Keratinocyte (primary cell): ENCODE data around the gene HERC5. TPM values are rescaled to one million over a fixed set of nuclear protein-coding genes. Genes with fewer than 3 reads are reported as not detected.

Experiments used
- DNase-seq: peaks from one replicate; pipeline ENCODE4 v3.0.0-alpha.2; 2011; ENCODE audit warnings: low read depth, missing footprints, low spot score
- FAIRE-seq: peaks from 2 replicates; lab custom pipeline; 2011; peaks lifted over from hg19 to GRCh38; lab: Jason Lieb, UNC
- H2AFZ ChIP-seq: 2 replicates; pipeline ENCODE4 v1.6.0; 2012; ENCODE audit warnings: low read length, control low read depth, inconsistent platforms; ENCODE audit not compliant: control insufficient read depth
- H3K27ac ChIP-seq: 2 replicates; pipeline ENCODE4 v1.5.1; 2011; ENCODE audit warnings: low read length; ENCODE audit not compliant: control insufficient read depth, insufficient read depth
- H3K27me3 ChIP-seq: 3 replicates; pipeline ENCODE4 v1.6.0; 2011; ENCODE audit warnings: low read length; ENCODE audit not compliant: control insufficient read depth, insufficient read depth; ENCODE audit errors: extremely low read depth
- H3K36me3 ChIP-seq, 2 experiments: 2 replicates in 1 of 2; 3 replicates in 1 of 2; pipeline ENCODE4 v1.5.1; 2011; ENCODE audit warnings: low read length in 2 of 2, mild to moderate bottlenecking in 1 of 2; ENCODE audit not compliant: control insufficient read depth in 2 of 2, insufficient read depth in 2 of 2; ENCODE audit errors: extremely low read depth in 1 of 2
- H3K4me1 ChIP-seq: 3 replicates; pipeline ENCODE4 v1.5.1; 2011; ENCODE audit warnings: low read length; ENCODE audit not compliant: control insufficient read depth, insufficient read depth; ENCODE audit errors: extremely low read depth
- H3K4me2 ChIP-seq: 3 replicates; pipeline ENCODE4 v1.6.0; 2011; ENCODE audit warnings: low read depth, low read length; ENCODE audit not compliant: control insufficient read depth, insufficient read depth; ENCODE audit errors: extremely low read depth
- H3K4me3 ChIP-seq, 3 experiments: fragments of 200-600 bp in 1 of 3; sonication (generic) in 1 of 3; 2 replicates in 2 of 3; 3 replicates in 1 of 3; pipeline ENCODE4 v1.5.1; 2011 to 2016; ENCODE audit warnings: low read length in 3 of 3, mild to moderate bottlenecking in 3 of 3, control low read depth in 2 of 3, inconsistent platforms in 1 of 3, low read depth in 1 of 3, mixed read lengths in 1 of 3, mixed run types in 1 of 3, moderate library complexity in 1 of 3; ENCODE audit not compliant: control insufficient read depth in 2 of 3, insufficient read depth in 2 of 3; ENCODE audit errors: extremely low read depth in 1 of 3
- H3K79me2 ChIP-seq: 2 replicates; pipeline ENCODE4 v1.6.0; 2012; ENCODE audit warnings: low read length; ENCODE audit not compliant: control insufficient read depth, insufficient read depth
- H3K9ac ChIP-seq: 3 replicates; pipeline ENCODE4 v1.6.0; 2011; ENCODE audit warnings: low read length; ENCODE audit not compliant: control insufficient read depth, insufficient read depth; ENCODE audit errors: extremely low read depth
- H3K9me1 ChIP-seq: 3 replicates; pipeline ENCODE4 v1.6.0; 2011; ENCODE audit warnings: low read length; ENCODE audit not compliant: control insufficient read depth, insufficient read depth; ENCODE audit errors: extremely low read depth
- H3K9me3 ChIP-seq: 2 replicates; pipeline ENCODE4 v1.5.1; 2012; ENCODE audit warnings: low read depth, low read length; ENCODE audit not compliant: control insufficient read depth
- H4K20me1 ChIP-seq: 3 replicates; pipeline ENCODE4 v1.6.0; 2011; ENCODE audit warnings: low read length; ENCODE audit not compliant: control insufficient read depth, insufficient read depth; ENCODE audit errors: extremely low read depth
- CTCF ChIP-seq, 3 experiments: IDR thresholded peaks in 1 of 3; conservative IDR thresholded peaks in 1 of 3; optimal IDR thresholded peaks in 1 of 3; 2 replicates in 2 of 3; 3 replicates in 1 of 3; pipeline versions ENCODE3 to v1.5.1; 2011; ENCODE audit warnings: low read length in 3 of 3, mild to moderate bottlenecking in 3 of 3, moderate library complexity in 2 of 3, control low read depth in 1 of 3, inconsistent platforms in 1 of 3; ENCODE audit not compliant: insufficient read depth in 2 of 3; ENCODE audit errors: extremely low read depth in 1 of 3
- EZH2 ChIP-seq: IDR thresholded peaks from one replicate; pipeline ENCODE4 v1.6.1; 2012; ENCODE audit warnings: inconsistent platforms, mild to moderate bottlenecking, low read length, moderate library complexity
- dilution Hi-C: fragments of 300-500 bp; cut with MboI; formaldehyde crosslinking; loops from one replicate; pipeline ENCODE4 v1.7.0; 2020; ENCODE audit warnings: low sequenced_read_pairs; ENCODE audit not compliant: extremely low pct_ligation_motif_present
- polyA plus RNA-seq, 5 experiments: library from polyadenylated mRNA; depleted of rRNA in 3 of 5; stranded (reverse) in 3 of 5; stranded (forward) in 1 of 5; unstranded in 1 of 5; fragments of >200 nt; gene quantifications; 1 replicate in 1 of 5; 2 replicates in 3 of 5; 3 replicates in 1 of 5; pipeline versions ENCODE4 v1.2.1 to v1.2.3, GENCODE V29; 2011 to 2012; ENCODE audit warnings: missing spikeins in 2 of 5, low read depth in 1 of 5, low replicate concordance in 1 of 5

HERC5 gene
- polyA plus RNA-seq, 1 donor (not counting 4 experiments of a cell fraction or from before 2014, with no cell fraction given): 3.4 TPM

GRCh38 chr4:88457307-88458103, 586 bp downstream of the HERC5 start:
- no peak for DNase-seq
- dilution Hi-C loops: no loop called here
- Histone ChIP-seq H3K36me3 (no peaks in the 10 kb centered on the region), H3K4me1 (peaks cover 10% of the 10 kb centered on the region), H3K9ac (peak overlapping the region; percentile 75), H3K9me3 (no peaks in the 10 kb centered on the region), H3K27ac (no peak overlapping the region), H3K27me3 (peaks cover 6% of the 10 kb centered on the region), H3K4me2 (peak overlapping the region; percentile 74), H3K4me3 (peak overlapping the region; percentile 50 to 87 (median 71)), H3K9me1 (no peaks in the 10 kb centered on the region), H3K79me2 (no peaks in the 10 kb centered on the region), H4K20me1 (no peaks in the 10 kb centered on the region), H2AFZ (peak overlapping the region; percentile 88)
- FAIRE-seq: no peak
- no peak for TF ChIP-seq CTCF (optimal IDR thresholded peaks at IDR 0.05 in 1 of 3, IDR thresholded peaks at IDR 0.05 in 1 of 3, conservative IDR thresholded peaks at IDR 0.05 in 1 of 3; ENCODE audit: extremely low read depth in 1 of 3, insufficient read depth in 2 of 3, low read length in 3 of 3)
- TF ChIP-seq EZH2: no peak

GRCh38 chr4:88458104-88458740, 1.3 kb downstream of the HERC5 start:
- Histone ChIP-seq H3K4me1 (peaks cover 10% of the 10 kb centered on the region), H3K36me3 (no peaks in the 10 kb centered on the region), H4K20me1 (no peaks in the 10 kb centered on the region), H3K79me2 (no peaks in the 10 kb centered on the region), H3K4me3 (no peak overlapping the region), H2AFZ (no peak overlapping the region), H3K27me3 (peaks cover 6% of the 10 kb centered on the region), H3K9ac (no peak overlapping the region), H3K4me2 (no peak overlapping the region), H3K9me3 (no peaks in the 10 kb centered on the region), H3K27ac (no peak overlapping the region), H3K9me1 (no peaks in the 10 kb centered on the region)
- FAIRE-seq: peak; percentile 34
- dilution Hi-C loops: no loop called here
- TF ChIP-seq CTCF (optimal IDR thresholded peaks at IDR 0.05 in 1 of 3, IDR thresholded peaks at IDR 0.05 in 1 of 3, conservative IDR thresholded peaks at IDR 0.05 in 1 of 3; ENCODE audit: extremely low read depth in 1 of 3, insufficient read depth in 2 of 3, low read length in 3 of 3) (no peak), EZH2 (no peak)
- no peak for DNase-seq
